ENCODE results near the gene SLC25A25. TPM values are rescaled to one million over a fixed set of nuclear protein-coding genes. Genes with fewer than 3 reads are reported as not detected.

Gene SLC25A25
- total RNA-seq (2022), result 16.5 and 18.5 TPM in 2 replicates
- Bru-seq, nascent RNA, result percentile 66 among the genes with signal in this experiment
- BruChase-seq, experiment 1, labeled RNA remaining after a 2-hour chase, result percentile 64 among the genes with signal in this experiment
- BruChase-seq, experiment 2, labeled RNA remaining after a 6-hour chase, result percentile 62 among the genes with signal in this experiment
- long read RNA-seq, transcript SLC25A25-201 (10 exons, 3,474 nt), result major isoform, 9 of 18 reads
- long read RNA-seq, partial matches to known transcripts, result 1 of 18 reads
- long read RNA-seq, other reads (novel, unspliced or antisense), result 6 of 18 reads

DNA sequence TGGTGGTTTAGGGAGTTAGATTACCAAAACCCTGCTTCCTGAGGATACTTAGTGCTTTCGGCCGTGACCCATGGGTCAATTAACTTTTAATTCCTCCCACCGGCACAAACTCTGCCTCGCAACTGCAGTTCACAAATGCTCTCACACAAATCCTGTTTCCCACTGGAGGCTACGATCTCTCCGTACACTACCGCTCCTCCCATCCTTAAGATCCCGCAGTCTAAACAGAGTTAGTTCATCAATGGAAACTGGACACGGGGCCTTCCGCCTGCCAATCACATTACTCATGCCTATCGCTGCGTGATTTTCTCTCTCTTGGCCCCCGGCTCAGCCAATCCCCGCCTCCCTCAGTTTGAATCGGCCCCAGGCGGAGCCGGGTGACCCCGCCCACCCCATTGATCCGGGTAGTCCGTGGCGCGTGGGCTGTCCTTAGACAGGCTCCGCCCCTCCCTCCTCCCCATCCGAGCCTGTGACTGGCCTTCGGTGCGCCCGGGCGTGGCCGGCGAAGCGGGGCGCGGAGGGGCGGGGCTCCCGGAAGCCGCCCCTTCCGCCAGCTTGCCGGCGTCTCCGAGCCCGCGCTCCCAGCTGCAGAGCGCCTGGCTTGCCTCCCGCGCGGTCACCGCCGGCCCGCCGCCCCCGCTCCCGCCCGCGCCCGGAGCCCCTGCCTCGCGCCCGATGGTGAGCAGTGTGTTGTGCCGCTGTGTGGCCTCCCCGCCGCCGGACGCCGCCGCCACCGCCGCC, at the start of gene SLC25A25:
Gene SLC25A25 (plus strand): TSS at position 588 of the 741 bp plus-strand sequence. CDS start 88 bp downstream, at position 676.
- no peaks in the 10 kb centered on the region for H3K9me3 Mint-ChIP-seq (ENCODE audit: unreplicated experiment)
- peak; percentile 100 for DNase-seq
- POLR2A ChIA-PET, result interaction anchor here (0.6 to 1.8 kb wide), 8 partner anchors 8 to 297 kb away, joined by 3 to 7 read pairs (median 4); no protein-coding TSS in a partner anchor
- H3K4me1 Mint-ChIP-seq (ENCODE audit: low read depth, unreplicated experiment), result peaks cover 17% of the 10 kb centered on the region
- TF ChIP-seq, protein P1, sequence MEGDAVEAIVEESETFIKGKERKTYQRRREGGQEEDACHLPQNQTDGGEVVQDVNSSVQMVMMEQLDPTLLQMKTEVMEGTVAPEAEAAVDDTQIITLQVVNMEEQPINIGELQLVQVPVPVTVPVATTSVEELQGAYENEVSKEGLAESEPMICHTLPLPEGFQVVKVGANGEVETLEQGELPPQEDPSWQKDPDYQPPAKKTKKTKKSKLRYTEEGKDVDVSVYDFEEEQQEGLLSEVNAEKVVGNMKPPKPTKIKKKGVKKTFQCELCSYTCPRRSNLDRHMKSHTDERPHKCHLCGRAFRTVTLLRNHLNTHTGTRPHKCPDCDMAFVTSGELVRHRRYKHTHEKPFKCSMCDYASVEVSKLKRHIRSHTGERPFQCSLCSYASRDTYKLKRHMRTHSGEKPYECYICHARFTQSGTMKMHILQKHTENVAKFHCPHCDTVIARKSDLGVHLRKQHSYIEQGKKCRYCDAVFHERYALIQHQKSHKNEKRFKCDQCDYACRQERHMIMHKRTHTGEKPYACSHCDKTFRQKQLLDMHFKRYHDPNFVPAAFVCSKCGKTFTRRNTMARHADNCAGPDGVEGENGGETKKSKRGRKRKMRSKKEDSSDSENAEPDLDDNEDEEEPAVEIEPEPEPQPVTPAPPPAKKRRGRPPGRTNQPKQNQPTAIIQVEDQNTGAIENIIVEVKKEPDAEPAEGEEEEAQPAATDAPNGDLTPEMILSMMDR (IDR thresholded peaks at IDR 0.05; ENCODE audit: insufficient read depth in 1 of 2, low read depth in 1 of 2, low read length in 1 of 2, severe bottlenecking in 1 of 2, unreplicated experiment in 1 of 2), result no peak
- H3K4me3 Mint-ChIP-seq (ENCODE audit: unreplicated experiment), result no peak within 1 kb of the TSS
- peaks cover 21% of the 10 kb centered on the region for H3K4me1 ChIP-seq
- BruUV-seq (replicated peaks), result no TSS peak
- peaks cover 6% of the 10 kb centered on the region for H3K36me3 Mint-ChIP-seq (ENCODE audit: insufficient read depth, unreplicated experiment)
- peak within 1 kb of the TSS; percentile 63 for H3K27ac Mint-ChIP-seq (ENCODE audit: unreplicated experiment)
- peak within 1 kb of the TSS; percentile 77 for H3K4me3 ChIP-seq (ENCODE audit: low read depth, low read length)
- H3K27me3 ChIP-seq (replicated peaks; ENCODE audit: control insufficient read depth, insufficient read depth, low read length), result no peaks in the 10 kb centered on the region
- CTCF ChIA-PET, result interaction anchor here (0.6 to 3.2 kb wide), 11 partner anchors 11 to 1148 kb away, joined by 3 to 15 read pairs (median 4); no protein-coding TSS in a partner anchor
- H3K27me3 Mint-ChIP-seq (ENCODE audit: insufficient read depth, unreplicated experiment), result no peaks in the 10 kb centered on the region
- intact Hi-C loops (cut with micrococcal nuclease; ENCODE audit: unreplicated experiment), result loop anchor here (1.0 to 5.0 kb wide), 4 partner anchors 11 to 87 kb away; no protein-coding TSS in a partner anchor
- no peaks in the 10 kb centered on the region for H3K9me3 ChIP-seq
- H3K36me3 ChIP-seq (ENCODE audit: control insufficient read depth, insufficient read depth, low read length), result no peaks in the 10 kb centered on the region

DNA sequence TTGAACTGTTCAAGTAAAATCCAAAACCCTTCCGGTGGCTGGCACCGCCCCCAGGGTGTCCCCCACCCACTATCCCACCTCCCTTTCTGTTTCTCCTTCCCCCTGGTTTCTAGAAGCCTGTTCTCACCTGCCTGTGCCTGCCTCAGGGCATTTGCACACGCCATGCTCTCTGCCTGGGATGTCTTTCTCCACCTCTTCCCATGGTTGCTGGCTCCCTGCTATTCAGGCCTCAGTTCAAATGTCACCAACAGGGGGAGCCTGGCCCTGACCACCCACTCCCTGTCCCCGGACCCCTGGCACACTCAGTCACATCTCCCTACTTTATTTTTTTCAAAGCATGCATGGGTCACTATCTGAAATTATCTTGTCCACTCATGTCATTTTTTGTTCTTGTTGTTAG, 47.3 kb upstream of the SLC25A25 start:
- no peak overlapping the region for H3K27ac Mint-ChIP-seq (ENCODE audit: unreplicated experiment)
- DNase-seq, result peak in 1 of 2 experiments; percentile 20
- intact Hi-C loops (cut with micrococcal nuclease; ENCODE audit: unreplicated experiment), result no loop called here
- Histone ChIP-seq H3K27me3 (replicated peaks; ENCODE audit: control insufficient read depth, insufficient read depth, low read length) (no peaks in the 10 kb centered on the region), H3K9me3 (no peaks in the 10 kb centered on the region), H3K36me3 (ENCODE audit: control insufficient read depth, insufficient read depth, low read length) (no peaks in the 10 kb centered on the region), H3K4me1 (no peaks in the 10 kb centered on the region), H3K4me3 (ENCODE audit: low read depth, low read length) (no peak overlapping the region)
- H3K4me3 Mint-ChIP-seq (ENCODE audit: unreplicated experiment), result no peak overlapping the region
- BruUV-seq (replicated peaks), result no TSS peak
- ChIA-PET POLR2A (no interaction called here), CTCF (interaction anchor here (1.5 kb wide), 1 partner anchor 18 kb away, joined by 4 read pairs; no protein-coding TSS in a partner anchor)
- H3K9me3 Mint-ChIP-seq (ENCODE audit: unreplicated experiment), result no peaks in the 10 kb centered on the region
- no peaks in the 10 kb centered on the region for H3K27me3 Mint-ChIP-seq (ENCODE audit: insufficient read depth, unreplicated experiment)
- TF ChIP-seq, protein P1 (IDR thresholded peaks at IDR 0.05; ENCODE audit: insufficient read depth in 1 of 2, low read depth in 1 of 2, low read length in 1 of 2, severe bottlenecking in 1 of 2, unreplicated experiment in 1 of 2), result no peak
- no peaks in the 10 kb centered on the region for H3K4me1 Mint-ChIP-seq (ENCODE audit: low read depth, unreplicated experiment)
- H3K36me3 Mint-ChIP-seq (ENCODE audit: insufficient read depth, unreplicated experiment), result no peaks in the 10 kb centered on the region

DNA sequence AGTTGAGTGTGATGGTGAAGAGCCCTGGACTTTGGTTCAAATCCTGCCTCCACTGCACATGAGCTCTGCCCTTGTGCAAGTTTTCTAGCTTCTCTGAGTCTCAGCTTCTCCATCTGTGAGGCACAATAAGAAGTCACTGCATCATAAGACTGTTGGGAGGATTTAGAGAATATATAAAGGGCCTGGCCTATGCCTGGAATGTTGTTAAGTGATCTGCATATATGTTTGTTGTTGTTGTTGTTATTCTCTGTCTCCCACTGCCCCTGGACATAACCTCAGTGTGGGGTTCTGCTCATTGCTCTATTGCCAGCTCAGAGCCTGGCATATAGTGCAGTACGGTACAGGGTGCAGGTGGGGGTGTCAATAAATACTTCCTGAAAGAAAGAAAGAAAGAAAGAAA, 46.9 kb upstream of the SLC25A25 start:
- H3K27ac Mint-ChIP-seq (ENCODE audit: unreplicated experiment), result no peak overlapping the region
- H3K27me3 Mint-ChIP-seq (ENCODE audit: insufficient read depth, unreplicated experiment), result no peaks in the 10 kb centered on the region
- Histone ChIP-seq H3K4me3 (ENCODE audit: low read depth, low read length) (no peak overlapping the region), H3K4me1 (no peaks in the 10 kb centered on the region), H3K36me3 (ENCODE audit: control insufficient read depth, insufficient read depth, low read length) (no peaks in the 10 kb centered on the region), H3K27me3 (replicated peaks; ENCODE audit: control insufficient read depth, insufficient read depth, low read length) (no peaks in the 10 kb centered on the region), H3K9me3 (no peaks in the 10 kb centered on the region)
- no peaks in the 10 kb centered on the region for H3K36me3 Mint-ChIP-seq (ENCODE audit: insufficient read depth, unreplicated experiment)
- POLR2A ChIA-PET, result no interaction called here
- no TSS peak for BruUV-seq (replicated peaks)
- no peak overlapping the region for H3K4me3 Mint-ChIP-seq (ENCODE audit: unreplicated experiment)
- TF ChIP-seq, protein P1 (IDR thresholded peaks at IDR 0.05; ENCODE audit: insufficient read depth in 1 of 2, low read depth in 1 of 2, low read length in 1 of 2, severe bottlenecking in 1 of 2, unreplicated experiment in 1 of 2), result no peak
- CTCF ChIA-PET, result interaction anchor here (1.5 kb wide), 1 partner anchor 18 kb away, joined by 4 read pairs; no protein-coding TSS in a partner anchor
- intact Hi-C loops (cut with micrococcal nuclease; ENCODE audit: unreplicated experiment), result no loop called here
- no peak for DNase-seq
- H3K4me1 Mint-ChIP-seq (ENCODE audit: low read depth, unreplicated experiment), result no peaks in the 10 kb centered on the region
- H3K9me3 Mint-ChIP-seq (ENCODE audit: unreplicated experiment), result no peaks in the 10 kb centered on the region

Measured in Caco-2 (cell line).